Measurements from ENCODE around the gene FBLN2. TPM values are rescaled to one million over a fixed set of nuclear protein-coding genes. Genes with fewer than 3 reads are reported as not detected.

The FBLN2 gene
- total RNA-seq, 2 donors from 2014 or later, result 10.5 to 24.1 TPM

- no peak for TF ChIP-seq CTCF (IDR thresholded peaks at IDR 0.05)
- intact Hi-C loops (cut with DNase I), result no loop called here
- Histone ChIP-seq H3K9ac (ENCODE audit: low read depth in 2 of 2, low read length in 2 of 2) (no peak overlapping the region), H3K27ac (no peak overlapping the region), H3K4me1 (no peaks in the 10 kb centered on the region), H3K36me3 (no peaks in the 10 kb centered on the region), H3K9me3 (no peaks in the 10 kb centered on the region), H3K27me3 (no peaks in the 10 kb centered on the region), H3K4me3 (no peak overlapping the region)
- no peak for DNase-seq
Observed at GRCh38 chr3:13581485-13582365, 32.8 kb downstream of the FBLN2 start.

GRCh38 chr3:13582366-13583250, 33.7 kb downstream of the FBLN2 start:
- no peak for TF ChIP-seq CTCF (IDR thresholded peaks at IDR 0.05)
- H3K4me3 ChIP-seq, result no peak overlapping the region
- DNase-seq, result no peak
- no peak overlapping the region for H3K27ac ChIP-seq
- H3K4me1 ChIP-seq, result no peaks in the 10 kb centered on the region
- no peaks in the 10 kb centered on the region for H3K27me3 ChIP-seq
- H3K36me3 ChIP-seq, result no peaks in the 10 kb centered on the region
- no peaks in the 10 kb centered on the region for H3K9me3 ChIP-seq
- no peak overlapping the region for H3K9ac ChIP-seq (ENCODE audit: low read depth in 2 of 2, low read length in 2 of 2)
- intact Hi-C loops (cut with DNase I), result no loop called here

GRCh38 chr3:13583251-13584180, 34.6 kb downstream of the FBLN2 start:
- Histone ChIP-seq H3K4me3 (no peak overlapping the region), H3K27ac (no peak overlapping the region), H3K9ac (ENCODE audit: low read depth in 2 of 2, low read length in 2 of 2) (no peak overlapping the region), H3K9me3 (no peaks in the 10 kb centered on the region), H3K4me1 (no peaks in the 10 kb centered on the region), H3K27me3 (no peaks in the 10 kb centered on the region), H3K36me3 (no peaks in the 10 kb centered on the region)
- no peak for DNase-seq
- no peak for TF ChIP-seq CTCF (IDR thresholded peaks at IDR 0.05)
- intact Hi-C loops (cut with DNase I), result no loop called here

GRCh38 chr3:13584427-13584891, 35.5 kb downstream of the FBLN2 start:
- TF ChIP-seq CTCF (IDR thresholded peaks at IDR 0.05), result no peak
- no peaks in the 10 kb centered on the region for H3K9me3 ChIP-seq
- H3K36me3 ChIP-seq, result no peaks in the 10 kb centered on the region
- H3K4me1 ChIP-seq, result no peaks in the 10 kb centered on the region
- H3K27me3 ChIP-seq, result no peaks in the 10 kb centered on the region
- DNase-seq, result no peak
- no peak overlapping the region for H3K27ac ChIP-seq
- no peak overlapping the region for H3K9ac ChIP-seq (ENCODE audit: low read depth in 2 of 2, low read length in 2 of 2)
- H3K4me3 ChIP-seq, result no peak overlapping the region
- intact Hi-C loops (cut with DNase I), result no loop called here

GRCh38 chr3:13584901-13585300, 36.0 kb downstream of the FBLN2 start:
- no peak overlapping the region for H3K4me3 ChIP-seq
- intact Hi-C loops (cut with DNase I), result no loop called here
- TF ChIP-seq CTCF (IDR thresholded peaks at IDR 0.05), result no peak

More at GRCh38 chr3:13584901-13585300, 36.0 kb downstream of the FBLN2 start:
- Histone ChIP-seq H3K9me3 (no peaks in the 10 kb centered on the region), H3K4me1 (no peaks in the 10 kb centered on the region), H3K36me3 (no peaks in the 10 kb centered on the region), H3K27me3 (no peaks in the 10 kb centered on the region), H3K9ac (ENCODE audit: low read depth in 2 of 2, low read length in 2 of 2) (no peak overlapping the region), H3K27ac (no peak overlapping the region)
- DNase-seq, result no peak
